Astrocyte of the spinal cord (primary cell): ENCODE results near the gene FRMD4A.

Experiments
- DNase-seq: peaks from one replicate; pipeline ENCODE4 v3.0.0; 2011; ENCODE audit warnings: low read depth, low spot score
- H3K4me3 ChIP-seq: 2 replicates; pipeline ENCODE4 v1.5.1; 2011; ENCODE audit warnings: low read depth, mild to moderate bottlenecking, low read length, moderate library complexity
- in situ Hi-C: cut with HindIII; loops from 2 replicates; pipeline ENCODE4 v1.10.0; 2017; ENCODE audit warnings: low sequenced_read_pairs
- TF ChIP-seq, protein P1 (sequence below): IDR thresholded peaks from 2 replicates; pipeline ENCODE4 v1.5.1; 2012; ENCODE audit warnings: low read depth, mild to moderate bottlenecking, low read length, inconsistent platforms

Gene FRMD4A

DNA sequence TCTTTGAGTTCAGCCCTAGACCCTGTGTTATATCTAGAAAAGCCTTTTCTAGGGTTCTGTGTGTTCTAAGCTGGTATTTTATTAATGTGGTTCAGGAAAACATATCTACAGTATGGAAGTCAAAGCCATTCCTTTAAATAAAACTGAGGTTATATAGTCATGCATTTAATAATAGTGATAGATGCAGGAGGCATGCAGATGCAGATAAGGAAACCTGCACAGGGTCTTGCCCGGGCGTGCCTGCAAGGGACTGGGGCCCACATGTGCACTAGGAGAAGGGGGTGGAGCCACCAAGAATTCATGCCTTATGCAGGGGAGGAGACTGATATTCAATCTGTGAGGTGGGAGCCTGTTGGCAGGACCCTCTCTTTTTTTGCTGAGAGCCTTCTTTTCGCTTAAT is 572.4 kb downstream of the FRMD4A start:
- in situ Hi-C loops = no loop called here
- TF ChIP-seq, protein P1, sequence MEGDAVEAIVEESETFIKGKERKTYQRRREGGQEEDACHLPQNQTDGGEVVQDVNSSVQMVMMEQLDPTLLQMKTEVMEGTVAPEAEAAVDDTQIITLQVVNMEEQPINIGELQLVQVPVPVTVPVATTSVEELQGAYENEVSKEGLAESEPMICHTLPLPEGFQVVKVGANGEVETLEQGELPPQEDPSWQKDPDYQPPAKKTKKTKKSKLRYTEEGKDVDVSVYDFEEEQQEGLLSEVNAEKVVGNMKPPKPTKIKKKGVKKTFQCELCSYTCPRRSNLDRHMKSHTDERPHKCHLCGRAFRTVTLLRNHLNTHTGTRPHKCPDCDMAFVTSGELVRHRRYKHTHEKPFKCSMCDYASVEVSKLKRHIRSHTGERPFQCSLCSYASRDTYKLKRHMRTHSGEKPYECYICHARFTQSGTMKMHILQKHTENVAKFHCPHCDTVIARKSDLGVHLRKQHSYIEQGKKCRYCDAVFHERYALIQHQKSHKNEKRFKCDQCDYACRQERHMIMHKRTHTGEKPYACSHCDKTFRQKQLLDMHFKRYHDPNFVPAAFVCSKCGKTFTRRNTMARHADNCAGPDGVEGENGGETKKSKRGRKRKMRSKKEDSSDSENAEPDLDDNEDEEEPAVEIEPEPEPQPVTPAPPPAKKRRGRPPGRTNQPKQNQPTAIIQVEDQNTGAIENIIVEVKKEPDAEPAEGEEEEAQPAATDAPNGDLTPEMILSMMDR = no peak
- H3K4me3 ChIP-seq = no peak overlapping the region
- DNase-seq = peak; percentile 59

DNA sequence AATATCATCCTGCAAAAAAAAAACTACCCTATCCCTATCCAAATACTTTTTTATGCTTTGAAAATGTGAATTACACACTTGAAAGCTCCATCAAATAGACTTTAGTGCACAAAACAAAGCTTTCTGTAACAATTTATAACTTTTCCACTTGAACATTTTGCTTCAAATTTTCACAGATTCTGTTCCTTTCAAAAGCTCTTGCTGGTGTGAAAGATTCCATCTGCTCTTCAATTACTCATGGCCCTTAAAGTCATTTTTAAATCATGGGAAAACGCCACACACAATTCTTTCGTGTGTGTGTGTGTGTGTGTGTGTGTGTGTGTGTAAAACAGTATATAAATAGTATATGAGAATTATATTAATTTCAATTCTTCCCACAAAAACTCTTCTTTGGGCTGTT is 576.4 kb downstream of the FRMD4A start:
- in situ Hi-C loops = no loop called here
- no peak overlapping the region for H3K4me3 ChIP-seq
- TF ChIP-seq, protein P1 = no peak
- DNase-seq = no peak

DNA sequence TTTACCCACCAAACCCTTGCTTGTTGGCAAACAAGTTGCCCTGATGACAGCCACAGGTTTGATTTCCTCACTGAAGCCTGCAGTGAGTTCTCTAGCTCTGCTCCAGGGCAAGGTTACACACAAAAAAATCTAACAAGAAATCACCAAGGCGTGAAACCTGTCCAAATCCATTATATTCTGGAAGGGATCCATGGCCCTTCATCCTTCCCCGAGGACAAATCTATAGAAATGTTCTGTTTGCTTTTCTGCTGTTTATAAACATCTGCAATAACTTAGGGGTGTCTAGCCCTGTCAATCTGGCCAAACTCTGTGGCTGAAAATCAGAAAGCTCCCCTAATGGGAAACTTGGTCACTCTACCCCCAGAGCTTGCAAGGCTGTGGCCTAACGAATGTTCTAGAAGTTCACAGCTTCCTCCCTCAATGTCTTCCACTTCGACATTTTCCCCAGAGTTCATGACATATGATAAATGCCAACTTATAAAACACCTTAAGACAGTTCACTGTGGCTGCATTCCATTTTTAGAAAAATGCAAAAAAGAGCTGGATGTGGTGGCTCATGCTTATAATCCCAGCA is 579.4 kb downstream of the FRMD4A start:
- in situ Hi-C loops = no loop called here
- no peak for DNase-seq
- no peak overlapping the region for H3K4me3 ChIP-seq
- TF ChIP-seq, protein P1 = no peak

DNA sequence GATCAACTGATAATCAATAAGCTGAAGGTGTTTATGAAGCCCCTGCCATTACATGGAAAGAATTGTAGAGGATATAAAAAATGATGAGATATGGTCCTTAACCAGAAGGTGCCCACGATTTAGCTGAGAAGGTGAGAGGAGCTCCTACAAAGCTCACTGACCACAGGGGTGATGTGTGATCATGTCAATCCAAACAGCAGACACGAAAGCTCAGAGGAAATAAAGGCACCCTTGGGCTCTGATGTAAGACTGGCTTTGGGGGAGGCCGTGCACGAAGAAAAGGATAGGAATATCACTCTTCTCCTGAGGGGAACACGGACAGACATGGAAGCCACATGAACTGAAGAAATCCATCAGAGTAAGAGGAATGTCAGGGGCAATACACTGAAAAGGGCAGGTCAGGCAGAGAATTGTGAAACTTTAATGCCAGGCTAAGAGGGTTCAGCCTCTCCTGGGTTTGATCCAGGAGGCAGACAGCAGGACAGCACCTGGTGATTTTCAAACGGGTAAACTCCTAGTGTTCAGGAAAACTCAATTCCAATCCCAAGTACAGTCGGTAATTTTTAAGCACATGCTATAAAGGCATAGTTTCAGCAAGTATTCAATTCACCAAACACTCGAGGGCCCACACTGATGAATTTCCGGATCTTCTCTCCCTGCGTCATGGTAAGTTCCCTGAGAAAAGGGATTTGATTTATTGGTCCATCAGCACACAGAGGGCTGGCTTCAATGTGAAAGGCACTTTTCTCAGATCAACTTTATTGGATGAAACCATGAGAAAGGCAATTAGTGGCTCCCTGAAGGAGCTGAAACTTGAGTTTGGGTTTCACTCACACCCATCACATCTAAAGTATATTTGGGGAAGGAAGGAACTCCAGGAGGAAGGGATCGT is 580.2 kb downstream of the FRMD4A start:
- in situ Hi-C loops = no loop called here
- no peak for DNase-seq
- TF ChIP-seq, protein P1 = no peak

DNA sequence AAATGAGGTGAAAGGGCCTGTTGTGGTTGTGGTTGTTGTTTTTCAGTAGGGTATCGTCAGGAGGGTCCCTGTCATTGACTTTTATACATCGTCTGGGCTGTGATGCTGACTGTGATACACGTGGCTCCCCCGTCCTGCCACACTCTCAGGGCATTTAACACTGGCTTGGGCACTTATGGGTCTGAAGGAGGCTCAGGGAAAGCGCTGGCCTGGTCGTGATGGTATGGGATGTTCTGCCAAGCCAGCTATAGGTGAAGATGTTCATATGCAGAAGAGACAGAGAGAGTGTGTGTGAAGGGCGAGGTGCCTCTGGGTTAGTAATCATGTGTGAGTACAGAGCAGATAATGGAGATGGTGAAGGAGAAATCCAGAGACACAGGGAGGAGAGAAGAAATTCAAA is 585.5 kb downstream of the FRMD4A start:
- no peak for DNase-seq
- TF ChIP-seq, protein P1 = no peak
- no peak overlapping the region for H3K4me3 ChIP-seq
- in situ Hi-C loops = no loop called here

More for the DNA sequence above, 580.2 kb downstream of the FRMD4A start:
- no peak overlapping the region for H3K4me3 ChIP-seq

DNA sequence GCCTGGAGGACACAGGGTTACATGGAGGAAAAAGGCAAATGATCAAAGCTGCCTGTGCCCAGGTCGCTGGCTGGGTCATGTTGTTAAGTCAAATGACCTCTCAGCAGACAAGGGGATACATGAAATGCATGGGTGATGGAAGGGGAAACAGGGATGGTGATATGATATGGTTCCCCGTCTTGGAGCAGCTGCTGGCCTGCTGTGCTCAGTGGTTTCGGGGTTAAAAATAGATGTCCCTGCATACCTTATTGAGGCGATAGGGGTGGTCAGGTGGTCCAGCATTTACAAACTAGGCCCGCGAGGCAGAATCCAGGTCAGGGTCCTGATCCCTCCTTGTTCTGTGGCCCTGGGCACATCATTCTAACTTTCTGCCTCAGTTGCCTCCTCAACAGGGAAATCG is 586.8 kb downstream of the FRMD4A start:
- in situ Hi-C loops = no loop called here

More for the DNA sequence above, 586.8 kb downstream of the FRMD4A start:
- H3K4me3 ChIP-seq = no peak overlapping the region
- DNase-seq = no peak
- TF ChIP-seq, protein P1 = no peak
